SU-DHL-6 (cell line): Measurements from ENCODE around the gene SOD1.

Source experiments
- H2AFZ ChIP-seq: fragments of 200-600 bp; sonication (generic); 2 replicates; pipeline ENCODE4 v1.6.1; 2014; ENCODE audit warnings: low read depth, mild to moderate bottlenecking, moderate library complexity, mixed read lengths, antibody characterized with exemption, low read length; ENCODE audit not compliant: severe bottlenecking
- H3F3A ChIP-seq: fragments of 200-600 bp; shearing (Covaris generic); 2 replicates; pipeline ENCODE4 v1.6.0; 2016; ENCODE audit warnings: antibody characterized with exemption, mild to moderate bottlenecking; ENCODE audit not compliant: insufficient read depth
- H3K27ac ChIP-seq: fragments of 200-600 bp; sonication (generic); 2 replicates; pipeline ENCODE4 v1.5.1; 2016; ENCODE audit warnings: low read depth, mild to moderate bottlenecking, low read length, moderate library complexity, mixed read lengths
- H3K27me3 ChIP-seq: fragments of 200-600 bp; sonication (generic), shearing (Covaris generic); 2 replicates; pipeline ENCODE4 v1.6.0; 2014; ENCODE audit warnings: mild to moderate bottlenecking, low read length
- H3K36me3 ChIP-seq: fragments of 200-600 bp; sonication (generic); 2 replicates; pipeline ENCODE4 v1.6.1; 2014; ENCODE audit warnings: mild to moderate bottlenecking, low read length, mixed read lengths
- H3K4me2 ChIP-seq: fragments of 300-600, 200-600 bp; shearing (Covaris generic), sonication (generic); 2 replicates; pipeline ENCODE4 v1.6.0; 2014; ENCODE audit warnings: low read length, low read depth, mild to moderate bottlenecking; ENCODE audit not compliant: poor library complexity, severe bottlenecking
- H3K4me3 ChIP-seq: fragments of 200-600 bp; sonication (generic); 2 replicates; pipeline ENCODE4 v1.5.1; 2014; ENCODE audit warnings: antibody characterized with exemption, low read length, mild to moderate bottlenecking, mixed read lengths; ENCODE audit not compliant: insufficient read depth, poor library complexity, severe bottlenecking
- H3K79me2 ChIP-seq: fragments of 200-600 bp; sonication (generic); 2 replicates; pipeline ENCODE4 v1.6.1; 2014; ENCODE audit warnings: mild to moderate bottlenecking, low read length, moderate library complexity; ENCODE audit not compliant: insufficient read depth
- H3K9ac ChIP-seq: fragments of 200-600 bp; sonication (generic); 2 replicates; pipeline ENCODE4 v1.7.0; 2014; ENCODE audit warnings: mild to moderate bottlenecking, low read length
- H3K9me2 ChIP-seq: fragments of 200-600 bp; sonication (generic); replicated peaks from 2 replicates; pipeline ENCODE4 v1.6.1; 2014; ENCODE audit warnings: low read length; ENCODE audit not compliant: insufficient read depth
- H3K9me3 ChIP-seq: fragments of 200-600 bp; sonication (generic); 2 replicates; pipeline ENCODE4 v1.6.1; 2014; ENCODE audit warnings: low read length, mixed read lengths; ENCODE audit not compliant: insufficient read depth
- H4K20me1 ChIP-seq: fragments of 200-600 bp; sonication (generic); 2 replicates; pipeline ENCODE4 v1.6.1; 2014; ENCODE audit warnings: low read depth, mild to moderate bottlenecking, antibody characterized with exemption, low read length, moderate library complexity, mixed read lengths
- EZH2phosphoT487 ChIP-seq: fragments of 200-600 bp; sonication (generic), shearing (Covaris generic); conservative IDR thresholded peaks from 2 replicates; pipeline ENCODE4 v1.6.1; 2018; ENCODE audit warnings: mild to moderate bottlenecking, antibody characterized with exemption, low read length, moderate library complexity, mixed read lengths
- TF ChIP-seq, protein P1 (sequence below): fragments of 200-600 bp; sonication (generic); IDR thresholded peaks from one replicate; pipeline ENCODE4 v1.5.1; 2017; ENCODE audit warnings: antibody characterized with exemption, mild to moderate bottlenecking, low read length, moderate library complexity; ENCODE audit not compliant: insufficient read depth, poor library complexity, severe bottlenecking

The SOD1 gene

GRCh38 chr21:31686272-31686915 is 26.9 kb downstream of the SOD1 start:
- no peaks in the 10 kb centered on the region; the same call in 1 of the 2 replicates for H3K79me2 ChIP-seq
- peaks cover 65% of the 10 kb centered on the region for H3K36me3 ChIP-seq

GRCh38 chr21:31687108-31687507 is 27.6 kb downstream of the SOD1 start:
- Histone ChIP-seq H3K9me3 (no peaks in the 10 kb centered on the region), H3F3A (no peaks in the 10 kb centered on the region; the same call in 1 of the 2 replicates), H4K20me1 (no peaks in the 10 kb centered on the region), H3K9me2 (no peaks in the 10 kb centered on the region), H3K9ac (no peak overlapping the region), H3K27ac (no peak overlapping the region), H3K27me3 (no peaks in the 10 kb centered on the region), H3K36me3 (peaks cover 68% of the 10 kb centered on the region), H3K79me2 (peaks cover under 1% of the 10 kb centered on the region; the same call in 1 of the 2 replicates), H3K4me2 (no peak overlapping the region), H2AFZ (no peak overlapping the region), H3K4me3 (no peak overlapping the region)
- TF ChIP-seq EZH2phosphoT487 = no peak
- TF ChIP-seq, protein P1, sequence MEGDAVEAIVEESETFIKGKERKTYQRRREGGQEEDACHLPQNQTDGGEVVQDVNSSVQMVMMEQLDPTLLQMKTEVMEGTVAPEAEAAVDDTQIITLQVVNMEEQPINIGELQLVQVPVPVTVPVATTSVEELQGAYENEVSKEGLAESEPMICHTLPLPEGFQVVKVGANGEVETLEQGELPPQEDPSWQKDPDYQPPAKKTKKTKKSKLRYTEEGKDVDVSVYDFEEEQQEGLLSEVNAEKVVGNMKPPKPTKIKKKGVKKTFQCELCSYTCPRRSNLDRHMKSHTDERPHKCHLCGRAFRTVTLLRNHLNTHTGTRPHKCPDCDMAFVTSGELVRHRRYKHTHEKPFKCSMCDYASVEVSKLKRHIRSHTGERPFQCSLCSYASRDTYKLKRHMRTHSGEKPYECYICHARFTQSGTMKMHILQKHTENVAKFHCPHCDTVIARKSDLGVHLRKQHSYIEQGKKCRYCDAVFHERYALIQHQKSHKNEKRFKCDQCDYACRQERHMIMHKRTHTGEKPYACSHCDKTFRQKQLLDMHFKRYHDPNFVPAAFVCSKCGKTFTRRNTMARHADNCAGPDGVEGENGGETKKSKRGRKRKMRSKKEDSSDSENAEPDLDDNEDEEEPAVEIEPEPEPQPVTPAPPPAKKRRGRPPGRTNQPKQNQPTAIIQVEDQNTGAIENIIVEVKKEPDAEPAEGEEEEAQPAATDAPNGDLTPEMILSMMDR = no peak

More at GRCh38 chr21:31686272-31686915, 26.9 kb downstream of the SOD1 start:
- no peaks in the 10 kb centered on the region for H3K9me2 ChIP-seq
- H3K4me2 ChIP-seq = no peak overlapping the region
- H3F3A ChIP-seq = no peaks in the 10 kb centered on the region; the same call in 1 of the 2 replicates
- no peak overlapping the region for H3K9ac ChIP-seq
- TF ChIP-seq, protein P1 = no peak
- TF ChIP-seq EZH2phosphoT487 = no peak
- H3K27ac ChIP-seq = no peak overlapping the region
- H3K27me3 ChIP-seq = no peaks in the 10 kb centered on the region
- no peak overlapping the region for H2AFZ ChIP-seq
- no peaks in the 10 kb centered on the region for H3K9me3 ChIP-seq
- H3K4me3 ChIP-seq = no peak overlapping the region
- H4K20me1 ChIP-seq = no peaks in the 10 kb centered on the region

DNA sequence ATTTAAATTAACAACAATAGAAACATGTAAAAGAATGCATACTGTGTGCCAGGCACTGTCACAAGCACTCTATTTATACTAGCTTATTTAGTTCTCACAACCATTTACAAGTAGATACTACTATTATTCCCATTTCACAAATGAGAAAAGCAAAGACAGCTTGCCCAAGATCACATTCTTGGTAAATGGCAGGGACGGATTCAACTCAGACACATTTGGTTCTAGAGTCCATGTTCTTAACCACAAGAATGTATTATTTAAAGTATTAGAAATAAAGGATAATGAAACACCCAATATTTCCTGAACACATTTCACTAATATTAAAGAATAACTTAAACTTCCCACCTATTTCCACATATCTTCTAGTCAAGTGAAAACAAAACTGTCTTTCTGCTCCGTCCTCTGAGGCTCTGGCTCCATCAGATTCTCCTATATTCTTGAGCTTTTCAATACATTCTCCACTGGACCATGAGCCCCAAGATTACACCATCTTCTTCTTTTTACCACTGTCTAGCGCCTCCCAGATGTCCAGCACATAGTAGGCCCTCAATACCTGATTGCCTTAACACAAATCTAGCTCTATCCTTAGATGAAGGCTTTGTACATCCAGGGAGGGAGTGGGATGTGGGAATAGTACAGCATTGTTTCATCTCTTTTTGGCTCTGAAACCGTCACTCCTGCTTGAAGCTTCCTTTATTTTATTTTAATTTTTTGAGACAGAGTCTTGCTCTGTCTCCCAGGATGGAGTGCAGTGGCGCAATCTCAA is 29.3 kb downstream of the SOD1 start:
- Histone ChIP-seq H3K4me2 (no peak overlapping the region), H3K9me3 (no peaks in the 10 kb centered on the region), H3K36me3 (peaks cover 74% of the 10 kb centered on the region), H4K20me1 (no peaks in the 10 kb centered on the region), H3K4me3 (no peak overlapping the region), H3F3A (no peaks in the 10 kb centered on the region; the same call in 1 of the 2 replicates), H3K9ac (no peak overlapping the region), H3K9me2 (no peaks in the 10 kb centered on the region), H2AFZ (no peak overlapping the region), H3K27me3 (no peaks in the 10 kb centered on the region), H3K79me2 (peaks cover 5% of the 10 kb centered on the region; the same call in 1 of the 2 replicates), H3K27ac (no peak overlapping the region)
- TF ChIP-seq, protein P1 = no peak
- TF ChIP-seq EZH2phosphoT487 = no peak
